Erythroblast (primary cell): ENCODE results near the gene INKA1.

Source experiments
- GATA1 ChIP-seq: IDR thresholded peaks from 2 replicates; pipeline ENCODE4 v1.6.1; 2011; ENCODE audit warnings: low read depth, mild to moderate bottlenecking, control low read depth, low read length, moderate library complexity
- POLR2A ChIP-seq: IDR thresholded peaks from 2 replicates; pipeline ENCODE4 v1.6.1; 2011; ENCODE audit warnings: mild to moderate bottlenecking, low read length

- no peak for TF ChIP-seq POLR2A
- TF ChIP-seq GATA1, result no peak
Measured at GRCh38 chr3:49787536-49787935, 15.5 kb upstream of the INKA1 start.
